HUES48 (cell line): Measurements from ENCODE around the gene NDUFB8.

Source experiments
- H3K27ac ChIP-seq: one replicate; pipeline ENCODE4 v1.7.0; 2013; ENCODE audit warnings: low read depth, low read length, inconsistent platforms
- H3K27me3 ChIP-seq: 2 replicates; pipeline ENCODE4 v1.6.1; 2013; ENCODE audit warnings: mild to moderate bottlenecking, low read length; ENCODE audit not compliant: control insufficient read depth, insufficient read depth
- H3K36me3 ChIP-seq: 2 replicates; pipeline ENCODE4 v1.6.1; 2013; ENCODE audit warnings: low read length; ENCODE audit not compliant: control insufficient read depth, insufficient read depth
- H3K4me1 ChIP-seq: 2 replicates; pipeline ENCODE4 v1.6.1; 2013; ENCODE audit warnings: mild to moderate bottlenecking, low read length; ENCODE audit not compliant: control insufficient read depth, insufficient read depth
- H3K4me3 ChIP-seq: 2 replicates; pipeline ENCODE4 v1.5.1; 2013; ENCODE audit warnings: mild to moderate bottlenecking, low read depth, low read length
- H3K9ac ChIP-seq: 2 replicates; pipeline ENCODE4 v1.6.1; 2013; ENCODE audit warnings: mild to moderate bottlenecking, low read depth, low read length, moderate library complexity
- H3K9me3 ChIP-seq: 2 replicates; pipeline ENCODE4 v1.6.1; 2013; ENCODE audit warnings: low read length; ENCODE audit not compliant: control insufficient read depth, insufficient read depth

Gene NDUFB8

GRCh38 chr10:100506596-100507356 lies 22.9 kb downstream of the NDUFB8 start:
- no peak overlapping the region for H3K4me3 ChIP-seq
- no peaks in the 10 kb centered on the region for H3K9me3 ChIP-seq
- no peaks in the 10 kb centered on the region; the same call in none of the 2 replicates for H3K27me3 ChIP-seq
- no peak overlapping the region for H3K9ac ChIP-seq
- H3K27ac ChIP-seq = no peak overlapping the region
- no peaks in the 10 kb centered on the region for H3K36me3 ChIP-seq
- no peaks in the 10 kb centered on the region for H3K4me1 ChIP-seq

DNA sequence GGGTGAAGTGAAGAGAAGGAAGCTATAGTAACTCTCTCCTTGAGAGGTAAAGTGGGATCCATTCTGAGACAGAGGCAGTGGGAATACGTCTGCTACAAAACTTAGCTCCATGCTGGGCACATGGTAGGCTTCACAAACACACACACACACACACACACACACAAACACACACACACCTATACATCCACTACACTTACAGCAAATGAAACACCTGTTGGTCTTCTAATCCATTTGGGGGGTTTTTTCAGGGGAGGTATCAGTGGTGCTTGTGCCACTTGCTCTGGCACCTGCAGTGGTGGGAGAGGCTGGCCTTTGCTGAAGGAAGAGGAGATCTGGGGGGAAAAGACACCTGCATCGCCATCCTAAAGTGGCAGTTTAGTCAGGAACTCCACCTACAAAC lies 24.5 kb downstream of the NDUFB8 start:
- H3K36me3 ChIP-seq = no peaks in the 10 kb centered on the region
- H3K9me3 ChIP-seq = no peaks in the 10 kb centered on the region
- no peak overlapping the region for H3K4me3 ChIP-seq
- H3K9ac ChIP-seq = no peak overlapping the region
- H3K27me3 ChIP-seq = no peaks in the 10 kb centered on the region; the same call in none of the 2 replicates
- no peak overlapping the region for H3K27ac ChIP-seq
- no peaks in the 10 kb centered on the region for H3K4me1 ChIP-seq

- H3K4me1 ChIP-seq = no peaks in the 10 kb centered on the region
- no peaks in the 10 kb centered on the region; the same call in none of the 2 replicates for H3K27me3 ChIP-seq
- no peaks in the 10 kb centered on the region for H3K36me3 ChIP-seq
- H3K9ac ChIP-seq = no peak overlapping the region
- H3K9me3 ChIP-seq = no peaks in the 10 kb centered on the region
- H3K27ac ChIP-seq = no peak overlapping the region
- no peak overlapping the region for H3K4me3 ChIP-seq
Measured at GRCh38 chr10:100504096-100504495, 25.6 kb downstream of the NDUFB8 start.

DNA sequence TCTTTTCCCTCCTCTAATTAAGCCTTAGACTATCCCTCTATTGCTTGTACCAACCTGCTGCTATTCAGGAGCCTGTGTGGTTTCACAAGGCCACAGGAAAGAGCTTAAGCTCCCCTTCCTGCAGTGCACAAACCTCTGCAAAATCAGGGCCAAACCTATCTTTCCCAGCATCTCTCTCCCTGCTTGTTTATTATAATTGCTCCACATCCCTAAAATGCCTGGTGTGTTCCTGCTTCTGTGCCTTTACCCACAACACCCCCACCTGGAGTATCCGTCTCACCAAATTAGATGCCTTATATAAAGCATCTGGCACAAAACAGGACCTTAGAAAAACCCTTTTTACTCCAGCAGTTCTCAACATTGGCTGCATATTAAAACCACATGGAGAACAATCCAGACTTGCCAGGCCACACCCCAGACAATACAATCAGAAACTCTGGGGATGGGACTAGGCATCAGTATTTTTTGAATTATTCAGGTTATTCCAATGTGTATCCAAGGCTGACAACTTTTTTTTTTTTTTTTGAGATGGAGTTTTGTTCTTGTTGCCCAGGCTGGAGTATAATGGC lies 26.7 kb downstream of the NDUFB8 start:
- Histone ChIP-seq H3K27ac (no peak overlapping the region), H3K36me3 (no peaks in the 10 kb centered on the region), H3K27me3 (no peaks in the 10 kb centered on the region; the same call in none of the 2 replicates), H3K4me1 (no peaks in the 10 kb centered on the region), H3K4me3 (no peak overlapping the region), H3K9me3 (no peaks in the 10 kb centered on the region), H3K9ac (no peak overlapping the region)

DNA sequence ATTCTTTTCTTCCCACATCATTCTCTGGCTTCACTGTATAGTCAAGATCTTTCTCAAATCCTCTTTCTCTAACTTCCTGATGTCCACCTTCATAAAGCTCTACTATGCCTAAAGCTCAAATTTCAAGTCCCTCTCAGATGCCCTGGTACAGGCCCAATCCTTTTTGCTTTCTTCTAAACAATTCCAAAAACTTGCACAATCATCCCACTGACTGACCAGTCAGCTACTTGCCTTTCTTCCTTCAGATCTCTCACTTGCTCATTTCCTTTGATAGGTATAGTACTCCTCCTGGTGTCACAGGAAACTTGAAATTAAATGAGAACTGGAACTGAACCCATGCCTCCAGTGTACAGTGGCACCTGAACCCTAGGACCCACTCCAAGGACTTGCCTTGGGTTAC lies 28.2 kb downstream of the NDUFB8 start:
- Histone ChIP-seq H3K27ac (no peak overlapping the region), H3K9me3 (no peaks in the 10 kb centered on the region), H3K36me3 (no peaks in the 10 kb centered on the region; the same call in 1 of the 2 replicates), H3K4me3 (no peak overlapping the region), H3K27me3 (no peaks in the 10 kb centered on the region; the same call in none of the 2 replicates), H3K9ac (no peak overlapping the region), H3K4me1 (no peaks in the 10 kb centered on the region)

DNA sequence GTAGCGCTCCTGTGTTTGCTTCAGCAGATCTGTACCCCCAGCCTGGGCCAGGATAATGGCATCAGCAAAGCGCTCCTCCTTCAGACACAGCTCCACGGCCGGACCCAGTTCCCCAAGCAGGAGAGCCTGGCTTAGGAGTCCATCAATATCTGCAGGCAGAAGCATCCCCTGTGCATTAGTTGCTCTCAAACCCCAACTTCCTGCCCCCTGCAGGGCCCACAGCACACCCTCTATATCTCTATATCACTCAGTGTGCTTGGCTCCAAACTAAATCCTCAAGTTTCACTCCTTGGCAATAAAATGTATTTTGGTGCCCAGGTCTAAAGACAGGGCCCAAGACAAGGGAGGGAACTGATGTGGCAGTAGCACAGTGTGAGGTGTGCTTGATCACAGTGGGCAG lies 31.6 kb downstream of the NDUFB8 start:
- H3K4me1 ChIP-seq = no peaks in the 10 kb centered on the region
- peaks cover 10% of the 10 kb centered on the region; the same call in 1 of the 2 replicates for H3K27me3 ChIP-seq
- H3K9me3 ChIP-seq = no peaks in the 10 kb centered on the region
- no peak overlapping the region for H3K4me3 ChIP-seq
- no peak overlapping the region for H3K9ac ChIP-seq
- H3K27ac ChIP-seq = no peak overlapping the region
- no peaks in the 10 kb centered on the region; the same call in 1 of the 2 replicates for H3K36me3 ChIP-seq

GRCh38 chr10:100496567-100496966 lies 33.1 kb downstream of the NDUFB8 start:
- Histone ChIP-seq H3K9ac (no peak overlapping the region), H3K27me3 (peaks cover 16% of the 10 kb centered on the region), H3K9me3 (no peaks in the 10 kb centered on the region), H3K36me3 (no peaks in the 10 kb centered on the region; the same call in 1 of the 2 replicates), H3K4me3 (no peak overlapping the region), H3K27ac (no peak overlapping the region), H3K4me1 (no peaks in the 10 kb centered on the region)

GRCh38 chr10:100490531-100490930 lies 39.1 kb downstream of the NDUFB8 start:
- Histone ChIP-seq H3K4me1 (peaks cover 13% of the 10 kb centered on the region), H3K27me3 (peaks cover 64% of the 10 kb centered on the region), H3K9me3 (no peaks in the 10 kb centered on the region), H3K36me3 (peaks cover 5% of the 10 kb centered on the region; the same call in 1 of the 2 replicates), H3K4me3 (no peak overlapping the region), H3K27ac (no peak overlapping the region), H3K9ac (no peak overlapping the region)

- no peak overlapping the region for H3K9ac ChIP-seq
Measured at GRCh38 chr10:100489396-100489795, 40.3 kb downstream of the NDUFB8 start.

GRCh38 chr10:100487529-100487928 lies 42.1 kb downstream of the NDUFB8 start:
- H3K27ac ChIP-seq = no peak overlapping the region
- peaks cover 88% of the 10 kb centered on the region for H3K27me3 ChIP-seq
- no peak overlapping the region for H3K9ac ChIP-seq
- peaks cover 5% of the 10 kb centered on the region; the same call in 1 of the 2 replicates for H3K36me3 ChIP-seq
- no peaks in the 10 kb centered on the region for H3K9me3 ChIP-seq
- no peak overlapping the region for H3K4me3 ChIP-seq
- peaks cover 35% of the 10 kb centered on the region for H3K4me1 ChIP-seq

More at GRCh38 chr10:100489396-100489795, 40.3 kb downstream of the NDUFB8 start:
- Histone ChIP-seq H3K27me3 (peaks cover 69% of the 10 kb centered on the region), H3K27ac (no peak overlapping the region), H3K36me3 (peaks cover 5% of the 10 kb centered on the region; the same call in 1 of the 2 replicates), H3K9me3 (no peaks in the 10 kb centered on the region), H3K4me1 (peaks cover 24% of the 10 kb centered on the region), H3K4me3 (no peak overlapping the region)
